ENCODE measurements around the gene TEX26. TPM values are rescaled to one million over a fixed set of nuclear protein-coding genes. Genes with fewer than 3 reads are reported as not detected.

Gene TEX26
- total RNA-seq, 1 donor from 2014 or later: not detected

GRCh38 chr13:30927595-30927994 is 4.9 kb upstream of the TEX26 start:
- peaks cover 47% of the 10 kb centered on the region for H3K27me3 Mint-ChIP-seq
- intact Hi-C loops (cut with micrococcal nuclease): no loop called here
- H3K9me3 Mint-ChIP-seq: no peaks in the 10 kb centered on the region
- DNase-seq: no peak
- no peak overlapping the region for H3K27ac Mint-ChIP-seq
- H3K4me1 Mint-ChIP-seq: peaks cover 3% of the 10 kb centered on the region
- H3K4me3 Mint-ChIP-seq: no peak overlapping the region
- no peaks in the 10 kb centered on the region for H3K36me3 Mint-ChIP-seq (ENCODE audit: low read depth)

- intact Hi-C loops (cut with micrococcal nuclease): no loop called here
- no peaks in the 10 kb centered on the region for H3K36me3 Mint-ChIP-seq (ENCODE audit: low read depth)
- H3K27ac Mint-ChIP-seq: no peak overlapping the region
- H3K4me3 Mint-ChIP-seq: no peak overlapping the region
- H3K9me3 Mint-ChIP-seq: no peaks in the 10 kb centered on the region
- no peak for DNase-seq
- peaks cover 50% of the 10 kb centered on the region for H3K27me3 Mint-ChIP-seq
- peaks cover 3% of the 10 kb centered on the region for H3K4me1 Mint-ChIP-seq
Observed at GRCh38 chr13:30928978-30929377, 3.5 kb upstream of the TEX26 start.

- H3K36me3 Mint-ChIP-seq (ENCODE audit: low read depth): no peaks in the 10 kb centered on the region
- H3K27me3 Mint-ChIP-seq: peaks cover 43% of the 10 kb centered on the region
- DNase-seq: no peak
- H3K27ac Mint-ChIP-seq: no peak overlapping the region
- H3K4me3 Mint-ChIP-seq: no peak overlapping the region
- no peaks in the 10 kb centered on the region for H3K9me3 Mint-ChIP-seq
- H3K4me1 Mint-ChIP-seq: no peaks in the 10 kb centered on the region
- intact Hi-C loops (cut with micrococcal nuclease): no loop called here
Observed at GRCh38 chr13:30933354-30933670, 856 bp downstream of the TEX26 start.

- Mint-ChIP-seq H3K27ac (no peak overlapping the region), H3K27me3 (peaks cover 38% of the 10 kb centered on the region), H3K9me3 (no peaks in the 10 kb centered on the region), H3K36me3 (ENCODE audit: low read depth) (no peaks in the 10 kb centered on the region), H3K4me3 (no peak overlapping the region), H3K4me1 (no peaks in the 10 kb centered on the region)
- intact Hi-C loops (cut with micrococcal nuclease): no loop called here
- DNase-seq: no peak
Observed at GRCh38 chr13:30934381-30934780, 1.9 kb downstream of the TEX26 start.

- no peaks in the 10 kb centered on the region for H3K9me3 Mint-ChIP-seq
- no peak overlapping the region for H3K27ac Mint-ChIP-seq
- H3K27me3 Mint-ChIP-seq: peaks cover 36% of the 10 kb centered on the region
- H3K36me3 Mint-ChIP-seq (ENCODE audit: low read depth): no peaks in the 10 kb centered on the region
- H3K4me1 Mint-ChIP-seq: no peaks in the 10 kb centered on the region
- no peak overlapping the region for H3K4me3 Mint-ChIP-seq
- no peak for DNase-seq
- intact Hi-C loops (cut with micrococcal nuclease): no loop called here
Observed at GRCh38 chr13:30934803-30935202, 2.3 kb downstream of the TEX26 start.

GRCh38 chr13:30936971-30937370 is 4.5 kb downstream of the TEX26 start:
- H3K4me1 Mint-ChIP-seq: no peaks in the 10 kb centered on the region
- DNase-seq: no peak
- no peak overlapping the region for H3K4me3 Mint-ChIP-seq
- H3K9me3 Mint-ChIP-seq: no peaks in the 10 kb centered on the region
- peaks cover 19% of the 10 kb centered on the region for H3K27me3 Mint-ChIP-seq
- intact Hi-C loops (cut with micrococcal nuclease): no loop called here
- H3K27ac Mint-ChIP-seq: no peak overlapping the region
- H3K36me3 Mint-ChIP-seq (ENCODE audit: low read depth): no peaks in the 10 kb centered on the region

GRCh38 chr13:30943881-30944280 is 11.4 kb downstream of the TEX26 start:
- no peaks in the 10 kb centered on the region for H3K36me3 Mint-ChIP-seq (ENCODE audit: low read depth)

GRCh38 chr13:30957258-30957943 is 24.9 kb downstream of the TEX26 start:
- Mint-ChIP-seq H3K36me3 (ENCODE audit: low read depth) (no peaks in the 10 kb centered on the region), H3K27ac (no peak overlapping the region), H3K27me3 (peaks cover 31% of the 10 kb centered on the region), H3K9me3 (peaks cover 5% of the 10 kb centered on the region), H3K4me1 (no peaks in the 10 kb centered on the region), H3K4me3 (no peak overlapping the region)
- no peak for DNase-seq
- intact Hi-C loops (cut with micrococcal nuclease): no loop called here

More at GRCh38 chr13:30943881-30944280, 11.4 kb downstream of the TEX26 start:
- Mint-ChIP-seq H3K4me1 (no peaks in the 10 kb centered on the region), H3K4me3 (no peak overlapping the region), H3K9me3 (no peaks in the 10 kb centered on the region), H3K27me3 (peaks cover 34% of the 10 kb centered on the region), H3K27ac (no peak overlapping the region)
- intact Hi-C loops (cut with micrococcal nuclease): no loop called here
- DNase-seq: no peak

GRCh38 chr13:30959678-30960077 is 27.2 kb downstream of the TEX26 start:
- DNase-seq: no peak
- peaks cover 27% of the 10 kb centered on the region for H3K27me3 Mint-ChIP-seq
- H3K36me3 Mint-ChIP-seq (ENCODE audit: low read depth): no peaks in the 10 kb centered on the region
- H3K9me3 Mint-ChIP-seq: peaks cover 5% of the 10 kb centered on the region
- no peak overlapping the region for H3K27ac Mint-ChIP-seq
- H3K4me1 Mint-ChIP-seq: no peaks in the 10 kb centered on the region
- intact Hi-C loops (cut with micrococcal nuclease): no loop called here
- H3K4me3 Mint-ChIP-seq: no peak overlapping the region

- H3K27me3 Mint-ChIP-seq: peaks cover 31% of the 10 kb centered on the region
Observed at GRCh38 chr13:30963791-30964190, 31.3 kb downstream of the TEX26 start.

GRCh38 chr13:30965380-30965779 is 32.9 kb downstream of the TEX26 start:
- no peaks in the 10 kb centered on the region for H3K36me3 Mint-ChIP-seq (ENCODE audit: low read depth)
- no peak overlapping the region for H3K27ac Mint-ChIP-seq
- H3K4me3 Mint-ChIP-seq: no peak overlapping the region
- intact Hi-C loops (cut with micrococcal nuclease): no loop called here
- H3K27me3 Mint-ChIP-seq: peaks cover 38% of the 10 kb centered on the region
- no peak for DNase-seq
- no peaks in the 10 kb centered on the region for H3K4me1 Mint-ChIP-seq
- no peaks in the 10 kb centered on the region for H3K9me3 Mint-ChIP-seq

More at GRCh38 chr13:30963791-30964190, 31.3 kb downstream of the TEX26 start:
- Mint-ChIP-seq H3K27ac (no peak overlapping the region), H3K9me3 (no peaks in the 10 kb centered on the region), H3K36me3 (ENCODE audit: low read depth) (no peaks in the 10 kb centered on the region), H3K4me3 (no peak overlapping the region), H3K4me1 (no peaks in the 10 kb centered on the region)
- intact Hi-C loops (cut with micrococcal nuclease): no loop called here
- DNase-seq: no peak

GRCh38 chr13:30966101-30966500 is 33.6 kb downstream of the TEX26 start:
- no peaks in the 10 kb centered on the region for H3K4me1 Mint-ChIP-seq
- H3K9me3 Mint-ChIP-seq: no peaks in the 10 kb centered on the region
- H3K36me3 Mint-ChIP-seq (ENCODE audit: low read depth): no peaks in the 10 kb centered on the region
- H3K27me3 Mint-ChIP-seq: peaks cover 42% of the 10 kb centered on the region
- H3K4me3 Mint-ChIP-seq: no peak overlapping the region
- no peak overlapping the region for H3K27ac Mint-ChIP-seq
- intact Hi-C loops (cut with micrococcal nuclease): no loop called here
- DNase-seq: no peak

GRCh38 chr13:30968846-30969245 is 36.4 kb downstream of the TEX26 start:
- H3K9me3 Mint-ChIP-seq: no peaks in the 10 kb centered on the region
- peaks cover 47% of the 10 kb centered on the region for H3K27me3 Mint-ChIP-seq
- DNase-seq: no peak
- intact Hi-C loops (cut with micrococcal nuclease): no loop called here
- no peak overlapping the region for H3K4me3 Mint-ChIP-seq
- H3K27ac Mint-ChIP-seq: no peak overlapping the region
- no peaks in the 10 kb centered on the region for H3K4me1 Mint-ChIP-seq
- no peaks in the 10 kb centered on the region for H3K36me3 Mint-ChIP-seq (ENCODE audit: low read depth)

GRCh38 chr13:30971575-30971974 is 39.1 kb downstream of the TEX26 start:
- DNase-seq: no peak
- intact Hi-C loops (cut with micrococcal nuclease): no loop called here
- Mint-ChIP-seq H3K27ac (no peak overlapping the region), H3K9me3 (no peaks in the 10 kb centered on the region), H3K36me3 (ENCODE audit: low read depth) (no peaks in the 10 kb centered on the region), H3K4me1 (no peaks in the 10 kb centered on the region), H3K4me3 (no peak overlapping the region), H3K27me3 (peaks cover 50% of the 10 kb centered on the region)

- intact Hi-C loops (cut with micrococcal nuclease): no loop called here
- H3K4me1 Mint-ChIP-seq: no peaks in the 10 kb centered on the region
- peaks cover 52% of the 10 kb centered on the region for H3K27me3 Mint-ChIP-seq
- H3K27ac Mint-ChIP-seq: no peak overlapping the region
- no peak for DNase-seq
- H3K4me3 Mint-ChIP-seq: no peak overlapping the region
- no peaks in the 10 kb centered on the region for H3K9me3 Mint-ChIP-seq
- H3K36me3 Mint-ChIP-seq (ENCODE audit: low read depth): no peaks in the 10 kb centered on the region
Observed at GRCh38 chr13:30972888-30973377, 40.5 kb downstream of the TEX26 start.

All from activated CD4-positive, alpha-beta T cell treated with anti-CD3 and anti-CD28 coated beads, Interleukin-2, amount 10 ng/mL, durations not matched to agents 24 days and 14 days (primary cell).